Measurements from ENCODE around the gene ERBB4.
"Not testable (repeated sequence)": the region's sequence is repeated elsewhere in the genome, so short reads cannot be mapped to it uniquely, and the experiment has no call there.

Gene ERBB4

DNA sequence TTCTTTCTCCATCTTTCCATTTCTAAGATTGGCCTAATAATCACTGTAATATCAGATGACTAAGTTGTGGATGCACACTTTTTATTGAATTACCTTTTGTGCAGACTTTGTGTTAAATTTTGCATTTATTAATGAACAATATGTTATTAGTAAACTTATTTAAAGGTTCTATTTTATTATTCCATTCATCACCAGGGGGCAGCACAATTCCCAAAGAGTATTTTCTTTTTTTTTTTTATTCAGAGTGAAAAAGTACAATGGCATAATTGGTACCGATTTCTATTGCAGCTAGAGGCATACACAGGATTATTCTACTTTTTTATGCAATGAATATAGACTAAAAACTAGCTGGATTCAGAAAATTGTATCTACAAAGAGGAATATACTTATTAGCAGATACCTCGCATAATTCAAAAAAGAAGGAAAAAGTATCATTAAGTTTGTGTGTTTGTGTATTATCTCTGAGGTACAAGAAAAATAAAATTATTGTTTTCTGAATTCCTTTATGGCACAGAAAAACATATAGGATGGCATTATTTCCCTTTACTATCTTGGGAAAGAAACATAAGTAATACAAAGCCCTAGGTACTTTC lies 390.6 kb downstream of the ERBB4 start:
- DNase-seq (ENCODE audit: low read depth), result no peak

DNA sequence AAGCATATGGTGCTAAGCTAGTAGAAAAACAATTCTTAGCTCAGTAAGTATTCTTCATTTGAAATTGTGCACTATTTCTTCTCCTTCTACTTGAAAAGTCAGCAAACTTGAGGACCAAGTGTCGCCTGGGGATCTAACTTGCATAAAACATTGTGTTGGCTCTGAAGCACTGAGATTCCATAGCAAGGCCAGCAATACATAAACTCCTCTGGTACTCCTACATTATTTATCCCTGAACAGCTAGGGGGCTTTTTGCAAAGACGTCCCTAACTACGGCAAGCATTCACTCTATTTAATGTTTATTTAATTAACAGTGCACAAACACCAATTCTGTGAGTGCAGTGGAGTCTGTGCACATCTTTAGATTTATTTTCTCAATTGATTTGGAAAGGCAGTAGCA lies 392.2 kb downstream of the ERBB4 start:
- DNase-seq (ENCODE audit: low read depth), result no peak

DNA sequence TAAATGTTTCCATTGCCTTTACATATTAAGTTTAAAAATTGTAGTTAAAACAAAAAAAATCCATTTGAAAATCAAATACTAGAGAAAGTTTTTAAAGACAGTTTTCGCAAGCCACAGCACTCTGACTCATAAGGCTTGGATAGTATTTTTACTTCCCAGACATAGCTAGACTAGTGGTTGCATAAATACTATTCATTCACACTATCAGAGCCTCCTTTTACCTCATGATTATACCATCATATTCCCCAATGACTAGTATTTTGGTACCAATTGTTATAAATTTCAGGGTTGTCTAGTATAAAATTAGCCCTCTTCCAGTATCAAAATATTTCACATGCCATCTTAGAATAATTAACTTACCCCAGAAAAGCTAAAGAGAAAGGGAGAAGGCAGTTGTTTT lies 393.5 kb downstream of the ERBB4 start:
- DNase-seq (ENCODE audit: low read depth), result no peak

DNA sequence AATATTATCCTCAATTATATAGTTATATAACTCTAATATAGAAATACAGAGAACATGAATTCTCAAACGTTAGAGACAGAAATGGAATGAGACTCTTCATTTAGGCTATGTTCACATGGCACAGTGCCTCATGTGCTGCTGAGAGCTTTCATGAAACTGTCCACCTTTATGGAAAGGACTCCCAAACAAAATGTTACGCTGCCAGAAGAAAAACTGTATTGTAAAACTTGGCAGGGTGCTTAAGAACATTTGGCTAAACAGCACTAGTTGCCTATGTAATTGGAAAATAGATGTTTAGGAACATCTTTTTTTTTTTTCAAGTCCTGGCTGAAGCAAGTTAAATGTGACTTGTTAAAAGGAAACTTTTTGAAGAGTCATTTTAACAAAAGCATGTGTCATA lies 396.0 kb downstream of the ERBB4 start:
- DNase-seq (ENCODE audit: low read depth), result no peak

DNA sequence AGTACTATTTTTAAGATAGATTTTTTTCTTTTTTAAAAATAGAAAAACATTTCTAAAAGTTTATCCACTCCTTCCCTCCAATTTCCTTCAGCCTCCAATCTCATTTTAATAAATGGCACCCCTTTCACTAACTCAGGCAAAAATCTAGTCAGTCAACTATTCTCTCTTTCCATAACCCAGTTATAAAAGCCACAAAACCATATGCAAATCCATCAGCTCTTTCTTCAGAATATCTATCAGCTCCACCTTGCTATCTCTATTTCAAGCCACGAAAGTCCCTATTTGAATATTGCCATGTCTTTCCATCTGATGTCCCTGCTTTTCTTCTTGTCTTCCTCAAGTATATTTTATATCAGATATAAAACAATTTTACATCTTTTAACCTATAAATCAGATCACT lies 397.1 kb downstream of the ERBB4 start:
- DNase-seq (ENCODE audit: low read depth), result no peak

DNA sequence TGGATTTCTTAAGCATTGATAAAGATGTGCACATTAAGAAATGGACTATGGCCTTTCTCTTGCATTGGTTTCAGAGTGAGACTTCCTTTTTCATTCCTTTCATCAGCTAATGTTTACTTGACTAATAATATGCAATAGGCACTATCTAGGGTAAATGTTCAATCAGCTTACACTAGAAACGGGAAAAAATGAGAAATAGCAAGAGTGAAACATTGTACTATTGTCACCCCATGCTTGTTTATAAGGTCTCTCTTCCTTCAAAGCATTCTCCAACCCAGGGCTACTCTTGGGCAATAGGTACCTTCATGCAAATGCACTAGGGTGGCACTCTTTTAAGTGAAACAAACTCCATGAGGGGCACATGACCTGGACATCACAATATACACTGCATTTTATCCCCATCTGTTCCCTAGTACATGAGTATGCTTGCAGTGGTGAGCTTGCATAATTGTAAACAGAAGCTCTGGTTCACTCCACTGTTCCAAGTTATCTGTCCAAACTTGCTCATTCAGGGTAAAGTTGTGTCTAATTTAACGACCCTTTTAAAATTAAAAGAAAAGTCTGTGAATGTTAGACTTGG lies 402.3 kb downstream of the ERBB4 start:
- DNase-seq (ENCODE audit: low read depth), result no peak

DNA sequence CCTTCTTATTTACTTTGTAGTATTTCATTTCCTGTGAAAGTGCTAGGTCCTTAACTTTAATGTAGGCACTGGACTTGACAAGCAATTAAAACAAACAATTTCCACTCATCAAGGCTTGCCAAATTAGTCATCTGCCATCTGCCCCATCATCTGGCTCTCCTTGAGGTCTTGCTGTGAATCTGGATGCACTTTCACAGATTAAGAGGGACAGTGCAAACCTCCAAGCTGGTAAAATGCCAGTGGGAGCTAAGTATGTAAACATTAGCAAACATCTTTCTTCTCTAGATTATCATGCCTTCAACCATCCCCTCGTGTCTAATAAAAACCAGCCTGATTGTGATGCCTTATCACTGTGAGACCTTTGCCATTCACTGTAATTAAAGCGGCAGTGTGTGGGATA lies 402.9 kb downstream of the ERBB4 start:
- no peak for DNase-seq (ENCODE audit: low read depth)

DNA sequence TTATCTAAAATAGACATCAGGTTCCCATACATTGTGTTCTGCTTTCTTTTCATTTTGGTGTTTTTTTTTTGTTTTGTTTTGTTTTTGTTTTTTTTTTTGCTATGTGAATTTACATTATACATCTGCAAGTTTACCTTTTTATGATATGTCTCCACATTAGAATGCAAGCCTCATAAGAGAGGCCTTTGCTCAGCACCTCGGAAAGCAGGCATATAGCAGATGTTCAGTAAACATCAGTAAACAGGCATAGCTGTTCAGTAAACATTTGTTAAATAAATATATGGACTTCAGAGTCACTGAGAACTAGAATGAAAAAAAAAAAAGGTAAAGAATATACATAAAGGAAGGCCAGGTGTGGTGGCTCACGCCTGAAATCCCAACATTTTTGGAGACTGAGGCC lies 405.3 kb downstream of the ERBB4 start:
- DNase-seq (ENCODE audit: low read depth), result no peak

DNA sequence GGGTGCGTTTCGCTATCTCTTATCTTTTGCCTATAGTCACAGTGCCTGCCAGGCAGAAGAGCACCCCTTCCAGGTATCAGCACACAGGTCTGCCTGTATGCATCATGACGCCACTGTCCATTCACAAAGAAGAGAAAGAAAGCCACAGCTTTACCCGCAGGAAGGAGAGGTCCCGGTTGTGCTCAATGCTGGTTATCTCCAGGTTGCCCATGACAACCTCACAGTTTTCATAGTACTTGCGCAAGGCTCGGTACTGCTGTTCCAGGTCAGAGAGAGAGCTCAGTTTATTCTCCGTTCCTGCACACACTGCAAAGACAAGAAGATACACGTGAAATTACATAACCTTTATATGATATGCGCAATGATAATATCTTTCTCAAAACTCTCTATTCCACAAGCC lies 414.0 kb downstream of the ERBB4 start:
- DNase-seq (ENCODE audit: low read depth), result no peak

DNA sequence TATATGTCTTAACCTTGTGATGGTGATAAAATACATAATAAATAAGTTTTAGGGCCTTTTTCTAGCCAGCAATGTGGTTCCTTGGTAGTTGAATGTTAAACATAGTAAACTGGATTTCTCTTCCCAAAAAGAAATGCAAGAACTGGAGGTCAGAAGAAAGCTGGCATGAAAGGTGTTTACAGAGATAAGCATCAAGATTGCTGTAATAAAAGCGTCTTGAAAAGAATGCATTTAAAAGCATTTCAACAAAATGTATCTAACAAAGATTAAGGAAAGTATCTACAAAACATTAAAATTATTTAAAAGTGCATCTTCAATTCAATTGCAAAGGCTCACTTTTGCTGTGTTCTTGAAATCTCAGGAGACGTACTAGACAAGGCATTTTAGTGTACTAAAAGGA lies 419.0 kb downstream of the ERBB4 start:
- DNase-seq (ENCODE audit: low read depth), result no peak

DNA sequence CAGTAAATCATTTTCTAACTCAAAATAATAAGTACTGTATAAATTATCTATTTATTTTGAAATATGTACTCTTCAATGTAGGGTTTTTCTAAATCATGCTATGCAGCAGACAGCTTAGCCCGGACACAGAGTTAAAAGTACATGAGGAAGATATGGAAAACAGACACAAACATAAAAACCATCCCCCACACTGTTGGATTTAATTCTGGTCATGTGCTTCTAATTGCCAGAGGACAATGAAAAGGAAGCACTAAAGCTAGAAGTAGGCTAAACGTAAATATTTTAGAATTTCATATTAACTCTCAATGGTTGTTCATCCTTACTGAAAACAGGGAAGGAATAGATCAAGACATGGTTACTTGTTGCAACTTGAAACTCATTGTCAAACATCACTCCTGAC lies 420.7 kb downstream of the ERBB4 start:
- DNase-seq (ENCODE audit: low read depth), result no peak

DNA sequence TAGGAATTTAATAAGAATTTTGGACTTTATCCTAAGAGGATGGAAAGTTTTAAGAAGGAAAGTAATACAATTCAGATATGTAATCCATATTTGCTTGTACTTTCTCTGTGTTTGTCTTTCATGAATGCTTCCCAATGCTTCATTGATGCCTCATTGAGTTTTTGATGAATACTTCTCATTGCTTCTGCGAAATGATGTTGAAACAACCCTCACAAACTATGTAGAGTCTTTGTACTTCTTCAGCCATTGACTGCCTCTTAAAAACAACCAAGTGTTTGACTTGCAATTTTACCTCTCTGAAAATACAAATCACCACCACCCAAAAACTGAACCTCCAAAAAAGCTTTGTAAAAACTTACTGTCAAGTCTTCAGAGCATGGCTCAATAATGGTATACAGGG lies 424.1 kb downstream of the ERBB4 start:
- DNase-seq (ENCODE audit: low read depth), result no peak

DNA sequence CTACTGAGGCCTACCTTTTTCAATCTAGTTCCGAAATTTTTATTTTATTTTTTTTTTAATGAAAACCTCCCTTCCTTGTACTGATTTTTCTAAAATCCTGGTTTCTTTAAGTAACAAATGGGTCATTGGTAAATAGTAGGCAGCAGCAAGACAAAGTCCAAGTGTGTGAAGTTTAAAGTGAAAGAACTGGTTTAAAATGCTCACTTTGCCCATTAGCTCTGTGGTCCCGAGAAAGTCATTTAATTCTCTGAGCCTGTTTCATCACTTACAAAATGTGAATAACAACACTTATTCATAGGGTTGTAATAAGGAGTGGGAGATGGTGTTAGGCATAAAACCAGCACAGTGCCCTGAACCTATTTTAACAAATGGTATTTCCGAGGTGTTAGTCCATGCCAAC lies 426.2 kb downstream of the ERBB4 start:
- no peak for DNase-seq (ENCODE audit: low read depth)

DNA sequence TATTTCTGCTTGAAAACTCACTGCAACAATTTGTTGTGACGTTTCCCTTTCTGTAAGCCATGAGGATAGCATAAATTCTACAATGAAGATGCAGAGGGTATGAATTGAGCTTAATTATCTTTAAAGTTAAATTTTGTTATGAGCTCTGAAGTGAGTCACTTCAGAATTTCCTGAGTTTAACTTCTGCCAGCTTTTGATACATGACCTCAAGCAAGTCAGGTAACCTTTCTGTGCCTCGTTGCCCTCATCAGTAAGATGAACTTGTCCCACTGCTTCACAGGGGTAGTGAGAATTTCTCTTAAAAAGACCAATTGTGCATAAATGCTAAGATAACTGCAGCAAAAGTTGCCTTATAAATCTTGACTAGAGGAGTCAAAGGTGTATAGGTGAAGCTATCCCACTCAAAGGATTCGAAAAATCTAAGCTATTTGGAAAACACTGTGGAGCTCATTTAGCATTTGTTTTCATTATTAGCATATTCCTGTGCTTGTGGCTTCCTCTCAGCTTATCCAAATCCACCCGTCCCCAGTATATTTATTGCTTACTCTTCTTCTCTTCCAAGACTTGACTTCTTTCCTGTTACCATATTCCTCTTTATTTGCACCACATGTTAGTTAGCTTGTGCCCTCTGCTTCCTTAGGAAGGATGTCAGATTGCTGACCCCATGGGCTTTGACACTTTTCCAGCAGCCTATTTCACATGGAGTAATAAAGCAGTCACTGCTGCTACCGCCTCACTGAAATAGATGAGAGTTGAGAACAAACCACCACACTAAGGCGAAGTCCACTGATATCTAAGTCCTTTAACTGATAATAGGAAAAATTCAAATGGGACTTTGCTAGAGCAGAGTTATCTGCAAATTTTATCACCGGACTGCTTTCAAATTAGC lies 428.6 kb downstream of the ERBB4 start:
- DNase-seq (ENCODE audit: low read depth), result no peak

DNA sequence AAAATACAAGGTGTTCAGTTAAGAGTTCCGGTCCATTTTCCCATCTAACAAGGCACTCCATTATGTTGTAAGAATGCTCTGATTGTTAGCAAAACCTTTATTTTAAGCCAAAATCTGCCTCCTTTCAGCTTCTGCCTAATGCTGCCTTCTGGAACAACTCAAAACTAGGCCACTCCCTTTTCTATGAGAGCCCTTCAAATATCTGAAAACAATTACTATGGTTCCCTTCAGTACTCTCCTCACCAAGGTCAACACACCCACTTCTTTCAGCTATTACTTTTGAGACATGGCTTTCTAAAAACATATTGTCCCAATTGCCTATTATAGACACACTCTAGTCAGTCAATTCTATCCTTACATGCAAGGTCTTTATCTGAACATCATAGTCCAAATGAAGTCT lies 429.4 kb downstream of the ERBB4 start:
- DNase-seq (ENCODE audit: low read depth), result no peak

DNA sequence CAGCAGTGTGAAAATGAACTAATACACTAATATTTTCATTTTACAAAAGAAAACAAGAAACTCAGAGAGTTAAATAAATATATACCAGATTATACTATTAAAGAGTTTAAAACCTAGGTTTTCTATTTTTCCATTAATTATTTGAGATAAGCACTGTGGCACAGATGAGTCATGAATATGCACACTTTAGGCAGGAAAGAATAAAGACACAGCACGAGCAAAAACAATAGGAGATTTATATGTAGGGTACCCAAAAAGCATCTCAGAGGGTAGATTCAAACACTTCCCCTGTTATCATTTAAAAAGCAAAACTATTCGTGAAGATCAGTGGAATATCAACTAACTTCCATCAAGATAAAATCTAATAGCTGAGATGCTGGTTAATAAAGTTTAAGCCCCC lies 430.6 kb downstream of the ERBB4 start:
- no peak for DNase-seq (ENCODE audit: low read depth)

DNA sequence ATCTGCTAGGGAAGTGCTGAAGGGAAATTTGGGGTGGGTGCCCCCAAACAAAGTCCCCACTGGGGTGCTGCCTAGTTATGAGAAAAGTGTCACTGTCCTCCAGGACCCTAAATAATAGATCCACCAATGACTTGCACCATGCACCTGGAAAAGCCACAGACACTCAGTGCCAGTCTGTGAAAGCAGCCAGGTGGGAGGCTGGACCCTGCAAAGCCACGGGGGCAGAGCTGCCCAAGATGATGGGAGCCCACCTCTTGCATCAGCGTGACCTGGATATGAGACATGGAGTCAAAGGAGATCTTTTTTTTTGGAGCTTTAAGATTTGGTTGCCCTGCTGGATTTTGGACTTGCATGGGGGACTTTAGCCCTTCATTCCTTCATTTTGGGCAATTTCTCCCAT lies 431.6 kb downstream of the ERBB4 start:
- no peak for DNase-seq (ENCODE audit: low read depth)

DNA sequence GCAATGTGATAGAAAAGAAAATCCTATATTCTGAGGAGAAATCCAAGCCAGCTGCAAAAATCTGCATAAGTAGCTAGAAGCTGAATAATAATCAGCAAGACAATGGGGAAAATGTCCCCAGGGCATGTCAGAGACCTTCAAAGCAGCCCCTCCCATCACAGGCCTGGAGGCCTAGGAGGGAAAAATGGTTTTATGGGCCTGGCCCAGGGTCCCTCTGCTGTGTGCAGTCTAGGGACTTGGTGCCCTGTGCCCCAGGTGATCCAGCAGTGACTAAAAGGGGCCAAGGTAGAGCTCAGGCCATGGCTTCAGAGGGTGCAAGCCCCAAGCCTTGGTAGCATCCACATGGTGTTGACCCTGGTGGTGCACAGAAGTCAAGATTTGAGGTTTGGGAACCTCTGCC lies 432.1 kb downstream of the ERBB4 start:
- not testable (repeated sequence) for DNase-seq (ENCODE audit: low read depth)

DNA sequence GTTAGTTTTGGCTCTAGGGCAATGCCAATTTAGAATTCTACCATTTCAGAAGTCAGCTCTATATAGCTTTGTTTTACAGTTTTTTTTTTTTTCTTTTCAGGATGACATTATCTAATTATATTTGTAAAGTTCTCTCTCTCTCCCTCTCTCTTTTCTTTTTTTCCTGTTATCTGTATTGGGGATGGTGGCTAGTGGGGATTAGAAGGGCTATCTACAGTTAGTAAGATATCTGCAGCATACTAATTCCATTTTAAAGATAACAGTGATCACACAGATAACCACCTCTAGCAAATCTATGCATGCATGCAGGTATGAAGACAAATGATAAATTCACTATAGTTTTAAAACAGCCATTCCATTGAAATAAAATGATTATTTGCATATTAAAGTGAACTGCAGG lies 438.9 kb downstream of the ERBB4 start:
- no peak for DNase-seq (ENCODE audit: low read depth)

DNA sequence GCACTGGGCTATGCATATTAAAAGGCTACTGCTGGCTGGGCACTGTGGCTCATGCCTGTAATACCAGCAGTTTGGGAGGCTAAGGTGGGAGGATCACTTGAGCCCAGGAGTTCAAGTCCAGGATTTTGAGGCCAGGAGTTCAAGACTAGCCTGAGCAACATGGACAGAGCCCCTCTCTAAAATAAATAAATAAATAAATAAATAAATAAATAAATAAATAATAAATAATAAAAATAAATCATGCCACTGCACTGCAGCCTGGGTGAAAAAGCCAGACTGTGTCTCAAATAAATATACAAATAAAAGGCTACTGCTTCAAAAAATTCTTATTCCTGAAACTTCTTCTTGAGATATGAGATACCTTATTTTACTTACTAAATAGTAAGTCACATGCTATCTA lies 439.6 kb downstream of the ERBB4 start:
- no peak for DNase-seq (ENCODE audit: low read depth)

DNA sequence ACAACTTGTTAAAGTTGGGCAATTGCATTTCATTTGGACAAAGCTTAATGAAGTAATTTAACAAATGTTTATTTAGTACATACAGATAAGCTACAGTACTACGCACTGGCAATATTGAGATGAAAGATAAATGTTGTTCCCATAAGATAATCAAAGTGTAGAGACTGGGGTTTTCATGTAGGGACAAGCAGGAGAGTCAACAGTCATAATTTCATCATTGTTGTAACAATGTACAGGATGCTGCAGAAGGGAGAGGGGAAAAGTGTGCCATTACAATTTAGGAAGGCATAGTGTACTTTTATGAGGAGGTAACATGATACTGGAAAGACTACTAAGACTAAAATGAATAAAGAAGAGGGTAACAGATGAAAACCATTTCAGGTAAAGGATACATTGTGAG lies 441.6 kb downstream of the ERBB4 start:
- DNase-seq (ENCODE audit: low read depth), result no peak

DNA sequence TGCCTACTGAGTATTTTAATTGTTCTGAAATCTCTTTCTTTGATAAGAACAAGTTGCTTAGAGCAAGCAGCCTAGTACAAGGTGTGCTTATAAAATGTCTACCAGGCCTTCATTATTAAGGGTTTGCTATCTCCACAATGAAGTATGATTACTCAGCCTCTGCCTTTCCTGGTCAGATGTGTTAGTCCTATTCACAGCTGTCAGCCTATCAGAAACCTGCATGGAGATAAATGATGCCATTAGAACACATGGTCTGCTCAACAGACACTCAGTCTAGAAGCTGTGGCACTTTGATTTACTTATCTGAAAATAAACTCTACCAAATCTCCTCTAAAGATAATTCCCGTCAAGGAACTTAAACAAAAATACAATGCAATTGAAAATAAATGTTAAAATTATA lies 448.7 kb downstream of the ERBB4 start:
- no peak for DNase-seq (ENCODE audit: low read depth)

DNA sequence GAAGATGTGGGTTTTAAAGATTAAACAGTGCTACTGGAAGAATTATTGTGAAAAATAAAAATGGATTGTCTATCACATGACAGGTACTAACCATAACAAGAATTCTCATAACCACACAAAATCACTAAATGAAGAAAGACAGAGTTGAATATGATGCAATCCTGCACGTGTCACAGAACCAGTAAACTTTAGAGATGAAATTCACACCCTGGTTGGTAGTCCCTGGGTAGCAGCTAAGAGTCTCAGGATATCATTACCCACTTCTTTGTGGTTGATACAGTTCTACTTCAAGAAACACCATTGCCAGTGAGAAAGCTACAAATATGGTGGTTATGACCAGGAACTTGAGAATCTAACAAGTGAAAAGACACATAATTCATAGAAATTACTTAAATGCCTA lies 450.2 kb downstream of the ERBB4 start:
- no peak for DNase-seq (ENCODE audit: low read depth)

DNA sequence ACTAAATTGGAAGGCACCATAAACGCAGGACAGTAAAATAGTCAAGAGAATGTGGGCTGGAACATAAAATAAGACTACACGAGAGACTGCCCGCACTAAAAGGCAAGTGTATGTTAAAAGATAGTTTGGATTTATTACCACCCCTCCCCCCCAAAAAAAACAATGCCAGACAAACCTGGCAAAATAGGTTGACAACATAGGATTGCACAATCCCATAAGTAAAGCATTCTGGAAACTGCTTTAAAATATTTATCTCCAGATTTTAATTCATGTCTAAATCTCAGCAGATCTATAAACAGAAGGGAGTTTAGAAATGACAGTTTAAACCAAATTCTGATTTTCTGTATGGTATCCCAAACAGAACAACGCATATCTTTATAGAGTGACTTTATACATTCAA lies 455.1 kb downstream of the ERBB4 start:
- DNase-seq (ENCODE audit: low read depth), result no peak

Data from activated T-helper 9 cell treated with anti-CD3 and anti-CD28 coated beads, Interleukin-2, amount 50 U/mL, for 16 hours (primary cell).